Measurements from ENCODE around the gene MOSMO.
A peak's percentile ranks its signal among the peaks of the same experiment; 100 is the strongest.

MOSMO gene

GRCh38 chr16:22075043-22075757 is 67.3 kb downstream of the MOSMO start:
- Histone ChIP-seq H3K4me3 (no peak overlapping the region), H3K27ac (no peak overlapping the region)
- no peak for TF ChIP-seq CTCF (IDR thresholded peaks at IDR 0.05)
- DNase-seq (ENCODE audit: low spot score): no peak

- no peak overlapping the region for H3K4me3 ChIP-seq
- no peak overlapping the region for H3K27ac ChIP-seq
- no peak for TF ChIP-seq CTCF (IDR thresholded peaks at IDR 0.05)
- no peak for DNase-seq (ENCODE audit: low spot score)
Observed at GRCh38 chr16:22075776-22076175, 67.9 kb downstream of the MOSMO start.

- no peak overlapping the region for H3K4me3 ChIP-seq
- H3K27ac ChIP-seq: no peak overlapping the region
- DNase-seq (ENCODE audit: low spot score): no peak
- TF ChIP-seq CTCF (IDR thresholded peaks at IDR 0.05): peak; percentile 79
Observed at GRCh38 chr16:22077700-22078313, 69.9 kb downstream of the MOSMO start.

GRCh38 chr16:22078656-22079055 is 70.7 kb downstream of the MOSMO start:
- no peak for TF ChIP-seq CTCF (IDR thresholded peaks at IDR 0.05)
- no peak overlapping the region for H3K27ac ChIP-seq
- no peak for DNase-seq (ENCODE audit: low spot score)
- no peak overlapping the region for H3K4me3 ChIP-seq

- no peak overlapping the region for H3K4me3 ChIP-seq
- no peak overlapping the region for H3K27ac ChIP-seq
- TF ChIP-seq CTCF (IDR thresholded peaks at IDR 0.05): no peak
- DNase-seq (ENCODE audit: low spot score): no peak
Observed at GRCh38 chr16:22081050-22081449, 73.1 kb downstream of the MOSMO start.

GRCh38 chr16:22086440-22086839 is 78.5 kb downstream of the MOSMO start:
- no peak for DNase-seq (ENCODE audit: low spot score)
- no peak for TF ChIP-seq CTCF (IDR thresholded peaks at IDR 0.05)
- H3K4me3 ChIP-seq: no peak overlapping the region
- no peak overlapping the region for H3K27ac ChIP-seq

- H3K27ac ChIP-seq: no peak overlapping the region
- TF ChIP-seq CTCF (IDR thresholded peaks at IDR 0.05): no peak
Observed at GRCh38 chr16:22088642-22089041, 80.7 kb downstream of the MOSMO start.

More at GRCh38 chr16:22088642-22089041, 80.7 kb downstream of the MOSMO start:
- no peak for DNase-seq (ENCODE audit: low spot score)
- no peak overlapping the region for H3K4me3 ChIP-seq
